Endothelial cell of umbilical vein (primary cell): ENCODE data around the gene HOXA10.

Source experiments
- CTCF ChIP-seq, 2 donors: IDR thresholded peaks; 1 replicate in 1 of 2; 2 replicates in 1 of 2; pipeline ENCODE4 v1.5.1; 2011; ENCODE audit warnings: low read length in 2 of 2, mild to moderate bottlenecking in 2 of 2, moderate library complexity in 2 of 2, control low read depth in 1 of 2, inconsistent platforms in 1 of 2, low read depth in 1 of 2; ENCODE audit not compliant: insufficient read depth in 1 of 2; ENCODE audit errors: extremely low read depth in 1 of 2
- EZH2 ChIP-seq: IDR thresholded peaks from 2 replicates; pipeline ENCODE4 v1.6.1; 2012; ENCODE audit warnings: borderline replicate concordance, low read depth, mild to moderate bottlenecking, moderate library complexity, low read length, inconsistent platforms; ENCODE audit not compliant: severe bottlenecking
- GATA2 ChIP-seq: IDR thresholded peaks from 2 replicates; pipeline ENCODE4 v1.7.0; 2011; ENCODE audit warnings: low read depth, mild to moderate bottlenecking, moderate library complexity, mixed read lengths, low read length; ENCODE audit not compliant: insufficient read length, insufficient read depth
- POLR2A ChIP-seq: IDR thresholded peaks from 2 replicates; pipeline ENCODE4 v1.6.1; 2012; ENCODE audit warnings: low read depth, mild to moderate bottlenecking, control low read depth, low read length
- POLR2AphosphoS5 ChIP-seq: IDR thresholded peaks from 2 replicates; pipeline ENCODE4 v1.6.1; 2012; ENCODE audit warnings: low read depth, mild to moderate bottlenecking, control low read depth, low read length, moderate library complexity; ENCODE audit not compliant: insufficient read depth

GRCh38 chr7:27168265-27168947, 5.7 kb downstream of the HOXA10 start:
- TF ChIP-seq CTCF (IDR thresholded peaks at IDR 0.05; ENCODE audit: extremely low read depth in 1 of 2, insufficient read depth in 1 of 2, low read depth in 1 of 2, low read length in 2 of 2) (peak in 1 of 2 donors; percentile 6), POLR2AphosphoS5 (no peak), EZH2 (no peak), GATA2 (peak; percentile 52), POLR2A (no peak)
